ENCODE data around the gene FKBP5.

FKBP5 gene

GRCh38 chr6:35675871-35676459 lies 12.8 kb downstream of the FKBP5 start:
- TF ChIP-seq SNAI2 (CRISPR knock-in tag; IDR thresholded peaks at IDR 0.05) (no peak), CSRNP3 (CRISPR knock-in tag; IDR thresholded peaks at IDR 0.05) (no peak), OSR1 (CRISPR knock-in tag; IDR thresholded peaks at IDR 0.05) (no peak), ZC3H10 (CRISPR knock-in tag; IDR thresholded peaks at IDR 0.05) (no peak), GLIS3 (CRISPR knock-in tag; IDR thresholded peaks at IDR 0.05) (no peak), TSHZ2 (CRISPR knock-in tag; IDR thresholded peaks at IDR 0.05) (no peak), ARNTL (CRISPR knock-in tag; IDR thresholded peaks at IDR 0.05; ENCODE audit: borderline replicate concordance, low read depth) (no peak), POU6F1 (CRISPR knock-in tag; IDR thresholded peaks at IDR 0.05; ENCODE audit: borderline replicate concordance, low read depth) (no peak), TOX (CRISPR knock-in tag; IDR thresholded peaks at IDR 0.05; ENCODE audit: borderline replicate concordance) (no peak), ZNF70 (CRISPR knock-in tag; IDR thresholded peaks at IDR 0.05) (no peak), CSDC2 (CRISPR knock-in tag; IDR thresholded peaks at IDR 0.05) (no peak), CREB5 (CRISPR knock-in tag; IDR thresholded peaks at IDR 0.05; ENCODE audit: low read depth) (no peak), ZFP3 (CRISPR knock-in tag; IDR thresholded peaks at IDR 0.05) (no peak), BACH2 (CRISPR knock-in tag; IDR thresholded peaks at IDR 0.05; ENCODE audit: borderline replicate concordance) (no peak), ZNF8 (CRISPR knock-in tag; IDR thresholded peaks at IDR 0.05) (no peak)

GRCh38 chr6:35674594-35674993 lies 14.1 kb downstream of the FKBP5 start:
- no peak for TF ChIP-seq OSR1 (CRISPR knock-in tag; IDR thresholded peaks at IDR 0.05)
- TF ChIP-seq ZC3H10 (CRISPR knock-in tag; IDR thresholded peaks at IDR 0.05), result no peak
- no peak for TF ChIP-seq GLIS3 (CRISPR knock-in tag; IDR thresholded peaks at IDR 0.05)
- no peak for TF ChIP-seq ZFP30 (CRISPR knock-in tag; IDR thresholded peaks at IDR 0.05)
- no peak for TF ChIP-seq CREB5 (CRISPR knock-in tag; IDR thresholded peaks at IDR 0.05; ENCODE audit: low read depth)
- no peak for TF ChIP-seq TCF4 (CRISPR knock-in tag; IDR thresholded peaks at IDR 0.05; ENCODE audit: borderline replicate concordance)
- TF ChIP-seq CSRNP3 (CRISPR knock-in tag; IDR thresholded peaks at IDR 0.05), result no peak
- TF ChIP-seq BACH2 (CRISPR knock-in tag; IDR thresholded peaks at IDR 0.05; ENCODE audit: borderline replicate concordance), result no peak
- ATAC-seq, result no peak

More at GRCh38 chr6:35675871-35676459, 12.8 kb downstream of the FKBP5 start:
- no peak for ATAC-seq

GRCh38 chr6:35673755-35674154 lies 15.0 kb downstream of the FKBP5 start:
- TF ChIP-seq OSR1 (CRISPR knock-in tag; IDR thresholded peaks at IDR 0.05) (no peak), ISL1 (CRISPR knock-in tag; IDR thresholded peaks at IDR 0.05) (no peak), SNAI2 (CRISPR knock-in tag; IDR thresholded peaks at IDR 0.05) (no peak), CREB5 (CRISPR knock-in tag; IDR thresholded peaks at IDR 0.05; ENCODE audit: low read depth) (no peak), POU6F1 (CRISPR knock-in tag; IDR thresholded peaks at IDR 0.05; ENCODE audit: borderline replicate concordance, low read depth) (no peak), ZFP3 (CRISPR knock-in tag; IDR thresholded peaks at IDR 0.05) (no peak), PPARA (CRISPR knock-in tag; IDR thresholded peaks at IDR 0.05; ENCODE audit: borderline replicate concordance) (no peak), TSHZ2 (CRISPR knock-in tag; IDR thresholded peaks at IDR 0.05) (no peak)
- ATAC-seq, result no peak
